NCI-H2196 treated with DMSO at 0.1 percent for 48 hours (cell line): Measurements from ENCODE around the gene RPH3AL.
"Not testable (repeated sequence)": the region's sequence is repeated elsewhere in the genome, so short reads cannot be mapped to it uniquely, and the experiment has no call there.

Experiments used
- DNase-seq: peaks from one replicate; lab custom pipeline; 2025; ENCODE audit not compliant: unreplicated experiment; lab: John Stamatoyannopoulos, UW

RPH3AL gene

DNA sequence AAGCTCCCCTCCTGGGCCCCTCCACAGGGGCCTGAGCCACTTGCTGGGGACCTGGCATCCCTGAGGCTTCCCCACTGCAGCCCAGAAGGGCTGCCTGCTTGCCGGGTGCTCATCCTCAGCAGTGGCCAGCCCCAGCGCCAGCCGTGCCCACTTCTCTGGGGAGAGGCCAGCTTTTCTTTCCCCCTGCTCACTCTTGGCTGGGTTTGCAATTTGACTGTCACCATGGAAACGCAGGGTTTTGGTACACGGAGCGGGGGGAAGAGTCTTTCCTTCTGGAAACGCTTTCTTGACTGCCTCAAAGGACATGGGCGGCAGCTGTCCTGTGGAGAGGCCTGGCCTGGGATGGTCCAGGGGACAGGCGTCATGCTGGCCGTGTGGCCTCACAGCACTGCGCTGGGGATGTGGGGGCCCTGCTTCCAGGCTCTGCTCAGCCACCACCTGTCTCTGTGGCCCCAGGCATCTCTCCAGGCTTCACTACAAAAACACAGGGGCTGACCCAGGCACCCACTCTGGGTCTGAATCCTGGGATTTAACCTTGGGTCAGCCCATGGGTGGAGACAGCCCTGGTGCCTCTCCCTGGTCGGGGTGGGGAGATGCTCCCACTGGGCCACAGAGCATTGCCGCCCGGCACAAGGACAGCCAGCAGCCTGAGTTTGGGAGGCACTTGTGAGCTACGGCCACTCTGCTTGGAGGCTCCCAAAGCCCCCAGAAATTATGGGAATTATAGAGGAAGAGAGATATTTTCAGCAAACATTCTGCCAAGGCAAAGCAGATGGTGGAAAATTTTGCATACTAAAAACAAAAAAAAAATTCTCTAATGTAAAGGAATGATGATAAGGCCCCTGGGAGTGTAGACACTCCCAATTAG lies 125.3 kb downstream of the RPH3AL start:
- DNase-seq: no peak

DNA sequence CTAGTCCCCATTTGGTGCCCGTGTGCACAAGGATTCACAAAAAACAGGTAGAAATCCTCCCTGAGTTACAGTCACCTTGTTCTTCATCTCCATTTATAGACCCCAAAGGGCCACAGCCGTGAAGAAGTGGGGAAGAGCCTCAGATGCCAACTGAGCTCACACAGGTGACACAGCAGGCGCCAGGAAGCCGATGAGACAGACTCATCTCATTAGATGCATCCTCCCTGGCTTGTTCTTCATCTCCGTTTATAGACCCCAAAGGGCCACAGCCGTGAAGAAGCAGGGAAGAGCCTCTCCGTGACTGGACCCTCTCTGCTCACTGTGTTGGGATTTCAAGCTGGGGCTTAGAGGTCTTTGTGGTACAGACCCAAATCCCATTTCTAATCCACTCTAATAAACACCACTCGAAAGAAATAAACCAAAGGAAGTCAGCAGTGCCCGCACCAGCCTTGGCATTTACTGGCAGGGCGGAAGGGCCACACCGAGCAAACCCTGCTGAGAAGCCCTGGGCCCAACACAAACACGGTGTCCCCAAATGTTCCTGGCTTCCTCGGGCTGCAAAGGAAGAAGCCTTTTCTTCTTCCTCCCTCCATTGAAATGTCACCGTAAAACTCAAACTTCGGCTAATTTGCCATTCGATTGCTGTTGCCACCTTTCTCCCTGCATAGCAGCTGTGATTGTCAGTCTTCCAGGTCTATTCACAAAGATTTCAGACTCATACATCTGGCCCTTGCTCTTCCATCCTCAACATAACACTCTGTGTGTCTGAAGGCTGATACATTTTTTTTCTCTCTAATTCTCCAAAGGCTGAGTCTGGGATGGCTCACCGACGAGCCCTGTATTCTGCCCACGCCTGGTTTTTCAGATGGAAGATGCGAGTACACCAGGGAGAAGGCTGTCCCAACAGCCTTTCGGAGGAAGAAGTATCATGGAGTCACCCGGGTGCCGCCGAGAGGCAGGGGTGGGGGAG lies 126.2 kb downstream of the RPH3AL start:
- DNase-seq: no peak

DNA sequence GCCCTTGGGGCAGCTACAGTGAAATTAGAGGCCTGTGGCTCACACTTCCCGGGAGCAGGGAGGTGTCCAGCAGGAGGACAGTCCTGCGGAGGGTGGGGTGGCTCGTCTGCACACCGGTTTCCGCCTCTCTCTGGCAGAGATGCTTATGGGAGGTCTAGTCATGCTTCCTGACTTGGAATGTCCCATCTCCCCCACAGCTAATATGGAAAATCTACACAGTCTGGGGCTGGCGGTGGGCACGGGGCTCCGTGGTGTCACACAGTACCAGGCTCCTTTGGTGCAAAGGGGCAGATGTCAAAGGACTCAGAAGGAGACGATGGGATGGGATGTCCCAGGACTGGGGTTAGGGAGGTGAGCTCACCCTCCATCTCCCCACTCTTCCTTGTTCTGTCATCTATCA lies 127.1 kb downstream of the RPH3AL start:
- DNase-seq: no peak

DNA sequence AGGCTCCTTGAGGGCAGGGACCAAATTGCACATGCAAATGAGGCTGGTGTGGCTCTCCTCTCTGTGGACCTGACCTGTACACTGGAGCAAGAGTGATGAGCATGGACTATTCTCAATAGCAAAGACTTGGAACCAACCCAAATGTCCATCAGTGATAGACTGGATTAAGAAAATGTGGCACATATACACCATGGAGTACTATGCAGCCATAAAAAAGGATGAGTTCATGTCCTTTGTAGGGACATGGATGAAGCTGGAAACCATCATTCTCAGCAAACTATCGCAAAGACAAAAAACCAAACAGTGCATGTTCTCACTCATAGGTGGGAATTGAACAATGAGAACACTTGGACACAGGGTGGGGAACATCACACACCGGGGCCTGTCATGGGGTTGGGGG lies 128.0 kb downstream of the RPH3AL start:
- not testable (repeated sequence) for DNase-seq

DNA sequence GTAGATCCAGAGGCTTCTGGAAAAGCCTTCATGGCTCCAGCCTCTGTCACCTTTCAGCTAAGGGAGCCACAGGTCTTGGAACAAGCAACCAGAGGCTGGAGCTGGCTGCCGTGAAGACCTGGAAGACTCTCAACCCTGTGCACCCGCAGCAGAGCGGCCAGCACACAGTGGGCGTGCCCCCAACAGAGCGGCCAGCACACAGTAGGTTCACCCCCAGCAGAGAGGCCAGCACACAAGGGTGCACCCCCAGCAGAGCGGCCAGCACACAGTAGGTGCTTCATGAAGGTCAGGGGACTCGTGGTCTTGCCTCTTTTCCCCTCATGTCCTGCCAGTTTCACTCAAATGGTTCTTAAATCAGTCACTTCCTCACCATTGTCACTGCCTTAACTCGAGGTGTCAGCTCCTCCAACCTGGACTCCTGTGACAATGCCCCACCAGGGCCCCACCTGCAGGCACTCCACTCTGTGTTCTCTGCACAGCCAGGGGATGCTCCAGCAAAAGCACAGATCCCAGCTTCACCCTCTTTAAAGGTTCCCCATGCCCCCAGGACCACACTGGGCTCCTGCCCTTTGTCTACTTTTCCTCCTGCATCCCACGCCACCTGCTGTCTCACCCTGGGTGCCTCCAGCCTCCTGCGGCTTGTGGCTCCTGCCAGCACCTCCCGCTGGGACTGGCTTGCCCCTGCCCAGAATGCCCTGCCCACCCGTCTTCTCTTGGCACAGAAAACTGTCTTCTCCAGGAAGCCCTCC lies 128.7 kb downstream of the RPH3AL start:
- no peak for DNase-seq

DNA sequence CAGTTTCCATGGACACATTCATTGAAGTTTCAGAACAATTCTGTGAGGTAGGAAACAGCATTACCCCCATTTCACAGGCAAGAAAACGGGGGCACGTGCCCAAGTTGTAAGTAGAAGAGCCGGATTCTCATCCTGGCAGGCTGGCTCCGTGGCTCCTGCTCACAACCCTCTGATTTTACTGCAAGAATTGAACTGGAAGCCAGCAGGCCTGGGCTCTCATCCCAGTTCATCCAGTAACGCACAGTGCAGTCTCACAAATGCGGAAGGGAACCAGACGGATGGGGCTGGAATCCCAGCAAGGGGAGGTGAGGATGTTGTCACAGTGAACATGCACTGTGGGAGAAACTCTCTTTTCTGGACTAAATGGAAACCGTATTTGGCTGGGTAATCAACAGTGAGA lies 130.4 kb downstream of the RPH3AL start:
- no peak for DNase-seq

DNA sequence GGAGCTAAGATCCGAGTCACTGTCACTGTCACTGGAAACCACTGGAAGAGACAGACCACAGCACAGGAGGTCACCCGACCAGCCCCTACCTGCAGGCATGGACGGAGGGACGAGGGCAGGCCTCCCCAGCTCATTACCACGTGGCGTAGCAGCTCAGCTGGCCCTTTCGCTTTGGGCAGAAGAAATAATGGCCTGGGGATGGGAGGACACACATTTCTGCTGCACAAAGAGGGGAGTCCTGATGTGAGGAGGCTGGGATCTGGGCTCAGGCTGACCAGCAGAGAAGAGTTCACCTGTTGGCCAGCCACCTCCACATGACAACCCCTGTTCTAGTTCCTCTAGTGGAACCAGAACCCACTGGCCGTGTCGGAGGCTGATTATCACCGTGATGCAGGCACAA lies 132.9 kb downstream of the RPH3AL start:
- DNase-seq: no peak

DNA sequence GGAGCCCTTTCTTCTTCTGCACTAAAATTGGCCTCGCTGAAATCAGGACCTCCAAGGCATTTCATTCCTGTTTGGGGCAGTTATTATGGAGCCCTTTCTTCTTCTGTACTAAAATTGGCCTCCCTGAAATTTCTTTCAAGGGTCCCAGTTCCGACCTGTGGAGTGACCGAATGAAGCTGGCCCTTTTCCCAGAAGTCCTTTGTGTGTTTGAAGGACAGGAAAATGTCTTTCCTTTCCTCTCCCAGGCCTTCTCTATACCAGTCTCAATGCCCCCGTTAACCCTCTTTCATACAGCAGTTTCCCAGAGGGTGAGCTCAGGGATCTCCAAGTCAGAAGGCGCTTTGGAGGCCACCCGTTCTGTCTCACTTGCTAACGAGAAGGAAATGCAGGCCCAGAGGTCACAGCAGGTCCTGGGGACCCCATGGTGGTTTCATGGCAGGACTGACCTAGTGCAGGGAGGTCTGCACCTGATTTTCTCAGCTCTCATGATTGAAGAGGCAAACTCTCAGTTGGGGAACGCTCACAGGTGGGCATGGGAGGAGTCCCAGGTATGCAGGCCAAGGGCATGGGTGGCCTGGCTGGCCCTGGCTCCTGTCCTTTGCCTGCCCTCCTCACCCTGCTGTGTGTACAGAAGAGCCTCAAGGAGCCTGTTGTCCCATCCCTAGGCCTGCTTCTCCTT lies 134.0 kb downstream of the RPH3AL start:
- DNase-seq: no peak

DNA sequence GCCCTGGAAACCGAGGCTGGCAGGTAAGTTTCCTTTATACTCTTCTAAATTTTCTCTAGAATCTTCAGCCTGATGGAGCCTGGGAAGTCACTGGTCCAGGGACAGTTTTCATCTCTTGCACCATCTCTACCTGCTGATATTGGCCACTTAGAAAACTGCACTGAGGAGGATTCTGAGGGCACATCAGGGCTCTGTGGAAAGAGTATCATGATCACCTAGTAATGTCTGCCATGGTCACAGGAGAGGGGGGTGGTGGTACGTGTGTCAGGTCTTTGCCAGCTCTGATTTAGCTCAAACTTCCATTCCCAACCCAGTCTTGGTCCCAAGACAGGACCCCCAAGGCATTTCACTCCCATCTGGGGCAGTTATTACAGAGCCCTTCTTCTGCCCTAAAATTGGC lies 136.0 kb downstream of the RPH3AL start:
- DNase-seq: no peak

DNA sequence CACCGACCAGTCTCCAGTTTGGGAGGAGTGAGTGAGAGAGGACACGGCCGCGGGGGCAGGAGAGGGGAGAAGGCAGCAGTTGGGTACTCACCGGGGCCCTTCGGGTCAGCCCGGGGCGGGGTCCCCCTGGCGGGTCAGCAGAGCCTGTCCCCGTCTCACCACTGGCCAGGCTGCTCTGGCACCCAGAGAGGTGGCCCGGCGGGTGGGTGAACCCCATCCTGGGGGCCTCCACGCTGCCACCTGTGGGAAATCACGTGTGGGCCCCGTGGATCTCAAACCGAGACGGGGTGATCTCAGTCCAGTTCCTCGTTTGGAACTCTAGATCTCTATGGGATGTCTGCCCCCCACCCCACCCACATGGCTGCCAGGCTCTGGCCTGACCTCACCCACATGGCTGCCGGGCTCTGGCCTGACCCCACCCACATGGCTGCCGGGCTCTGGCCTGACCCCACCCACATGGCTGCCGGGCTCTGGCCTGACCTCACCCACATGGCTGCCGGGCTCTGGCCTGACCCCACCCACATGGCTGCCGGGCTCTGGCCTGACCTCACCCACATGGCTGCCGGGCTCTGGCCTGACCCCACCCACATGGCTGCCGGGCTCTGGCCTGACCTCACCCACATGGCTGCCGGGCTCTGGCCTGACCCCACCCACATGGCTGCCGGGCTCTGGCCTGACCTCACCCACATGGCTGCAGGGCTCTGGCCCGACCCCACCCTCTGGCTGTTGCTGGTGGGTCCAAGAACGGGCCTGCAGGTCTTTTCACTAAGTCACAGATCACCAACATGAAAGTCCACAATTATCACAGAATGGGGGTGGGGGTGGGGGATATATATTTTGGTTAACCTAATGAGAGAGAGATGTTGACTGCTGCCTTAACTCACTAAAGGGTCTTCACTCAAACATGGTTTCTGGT lies 136.8 kb downstream of the RPH3AL start:
- not testable (repeated sequence) for DNase-seq

DNA sequence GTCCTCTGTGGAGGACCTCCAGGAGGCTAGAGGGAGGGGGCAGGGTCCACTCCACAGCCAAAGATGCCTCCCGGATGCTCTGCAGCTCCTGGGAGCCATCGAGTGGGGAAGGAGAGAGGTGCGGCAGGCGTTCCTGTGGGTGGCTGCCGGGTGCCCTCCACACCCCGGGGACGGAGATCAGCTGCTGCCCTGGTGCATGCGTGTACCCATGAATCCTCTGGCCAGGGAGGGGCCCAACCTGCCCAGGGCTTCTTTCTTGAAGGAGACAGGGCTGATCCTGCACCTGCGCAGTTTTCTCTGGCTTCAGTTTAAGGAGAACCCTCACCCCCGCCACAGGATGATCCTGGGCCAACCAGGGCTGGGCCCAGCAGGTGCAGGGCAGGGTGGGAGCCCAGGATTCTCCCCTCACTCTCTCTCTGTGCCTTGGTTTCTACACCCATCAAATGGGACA lies 137.7 kb downstream of the RPH3AL start:
- no peak for DNase-seq

DNA sequence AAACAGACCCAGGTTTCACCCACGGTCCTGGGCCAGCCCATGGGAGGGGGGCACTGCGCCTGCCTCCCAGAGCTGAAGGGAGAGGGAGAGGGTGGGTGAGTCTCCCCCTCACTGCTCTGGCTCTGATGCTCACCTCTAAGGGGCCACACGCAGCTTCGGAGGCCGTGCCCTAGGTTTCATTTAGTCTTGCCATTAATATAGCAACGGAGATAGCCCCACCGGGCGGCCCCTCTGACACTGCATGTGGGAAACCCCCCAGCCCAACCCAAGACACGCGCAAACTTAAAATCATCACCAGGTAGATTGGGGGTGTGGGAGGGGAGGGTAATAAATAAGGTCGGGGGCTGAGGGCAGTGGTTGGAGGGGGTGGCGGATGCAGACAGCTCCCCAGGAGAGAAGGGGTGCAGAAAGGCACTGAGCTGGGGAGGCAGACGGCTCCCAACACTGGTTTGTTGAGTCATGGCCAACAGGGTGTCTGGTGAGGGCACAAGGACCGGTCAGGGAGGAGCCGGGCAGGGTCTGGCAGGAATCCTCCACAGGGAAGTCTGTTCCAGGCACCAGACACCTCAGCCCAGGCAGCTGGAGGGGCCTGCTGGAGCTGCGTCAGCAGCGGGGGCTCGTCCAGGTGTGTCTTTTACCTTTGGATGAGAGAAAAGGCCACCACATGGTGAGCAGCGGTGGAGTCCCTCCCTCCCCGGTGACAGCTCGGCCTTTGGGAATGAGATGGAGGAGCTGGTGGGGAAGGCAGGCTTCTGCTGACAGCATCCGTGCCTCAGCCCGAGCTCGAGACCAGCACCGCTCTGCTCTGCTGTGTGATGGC lies 139.1 kb downstream of the RPH3AL start:
- DNase-seq: no peak

DNA sequence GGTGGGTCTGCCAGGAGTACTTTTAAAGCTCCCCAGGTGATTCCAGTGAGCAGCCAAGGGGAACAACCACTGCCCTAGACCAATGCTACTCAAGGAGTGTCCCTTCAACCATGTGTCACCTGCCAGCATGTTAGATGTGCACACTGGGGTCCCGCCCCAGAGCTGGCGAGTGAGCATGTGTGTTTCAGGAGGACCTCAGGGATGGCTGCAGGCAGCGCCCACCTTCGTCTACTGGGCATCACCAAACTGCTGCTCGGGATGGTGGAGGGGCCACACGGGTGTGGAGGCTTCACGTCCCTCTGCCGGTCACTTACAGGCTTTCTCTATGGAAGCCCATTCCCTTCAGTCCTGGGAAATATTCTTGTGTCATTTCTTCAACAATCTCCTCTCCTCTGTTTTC lies 142.2 kb downstream of the RPH3AL start:
- no peak for DNase-seq

DNA sequence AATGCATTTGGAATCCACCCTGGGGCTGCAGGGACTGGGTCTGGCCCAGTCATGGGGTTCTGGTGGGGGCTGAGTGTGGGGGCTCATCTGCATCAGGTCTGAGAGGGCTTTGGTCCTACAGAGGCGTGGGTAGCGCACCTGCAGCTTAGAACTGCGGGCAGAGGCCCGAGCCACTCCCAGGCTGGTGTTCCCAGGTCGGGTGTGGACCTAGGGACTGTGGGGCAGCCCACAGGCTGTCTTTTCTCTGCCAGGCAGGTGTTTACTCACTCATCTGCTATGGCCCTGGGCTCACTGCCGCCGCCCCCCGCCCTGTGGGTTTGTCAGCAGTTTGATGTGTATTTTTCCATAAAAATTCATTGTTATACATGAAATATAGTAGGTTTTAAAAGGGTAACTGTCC lies 144.2 kb downstream of the RPH3AL start:
- no peak for DNase-seq

DNA sequence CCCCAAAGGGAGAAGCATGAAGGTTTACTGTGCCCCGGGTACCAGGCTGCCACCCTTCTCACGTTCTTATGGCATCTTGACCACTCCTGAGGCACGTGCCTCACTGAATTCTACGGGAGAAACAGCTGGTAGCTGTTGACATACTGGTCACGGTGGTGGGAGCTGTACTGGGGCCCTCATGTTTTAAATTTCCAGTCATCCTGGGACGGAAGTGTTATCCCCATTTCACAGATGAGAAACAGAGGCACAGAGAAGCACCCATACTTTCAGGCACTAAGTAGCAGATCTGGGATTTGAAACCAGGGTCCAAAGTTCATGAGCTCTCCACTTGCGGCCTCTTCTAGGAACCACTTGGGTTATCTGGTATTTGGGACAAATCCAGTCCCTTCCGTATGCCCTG lies 144.8 kb downstream of the RPH3AL start:
- no peak for DNase-seq

DNA sequence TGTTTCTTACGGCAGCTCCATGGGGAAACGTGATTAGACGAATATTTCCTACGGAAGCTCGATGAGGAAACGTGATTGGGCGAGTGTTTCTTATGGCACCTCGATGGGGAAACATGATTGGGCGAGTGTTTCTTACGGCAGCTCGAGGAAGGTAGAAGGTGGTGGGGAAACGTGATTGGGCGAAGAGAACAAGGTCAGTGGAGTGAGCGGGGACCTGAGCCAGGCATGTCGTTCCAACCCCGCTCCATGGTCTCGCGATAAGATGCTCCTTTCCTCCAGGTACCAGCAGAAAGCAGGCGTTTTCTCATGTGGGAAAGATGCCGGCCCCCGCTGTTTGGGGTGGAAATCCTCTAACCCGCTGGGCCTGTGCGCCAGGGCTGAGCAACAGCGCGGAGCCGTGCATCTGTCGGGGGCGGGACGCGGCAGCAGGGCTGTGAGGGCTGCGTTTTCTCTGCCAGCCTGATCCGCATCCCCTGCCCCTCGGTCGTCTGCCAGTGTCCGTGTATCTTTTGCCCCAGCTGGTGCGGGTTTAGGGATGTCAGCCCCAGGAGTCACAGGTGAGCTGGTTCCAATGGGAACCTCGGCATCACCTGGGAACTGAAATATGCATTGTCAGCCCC lies 145.6 kb downstream of the RPH3AL start:
- no peak for DNase-seq

DNA sequence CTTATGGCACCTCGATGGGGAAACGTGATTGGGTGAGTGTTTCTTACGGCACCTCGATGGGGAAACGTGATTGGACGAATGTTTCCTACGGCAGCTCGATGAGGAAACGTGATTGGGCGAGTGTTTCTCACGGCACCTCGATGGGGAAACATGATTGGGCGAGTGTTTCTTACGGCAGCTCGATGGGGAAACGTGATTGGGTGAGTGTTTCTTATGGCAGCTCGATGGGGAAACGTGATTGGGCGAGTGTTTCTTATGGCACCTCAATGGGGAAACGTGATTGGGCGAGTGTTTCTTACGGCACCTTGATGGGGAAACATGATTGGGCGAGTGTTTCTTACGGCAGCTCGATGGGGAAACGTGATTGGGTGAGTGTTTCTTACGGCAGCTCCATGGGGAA lies 146.1 kb downstream of the RPH3AL start:
- DNase-seq: not testable (repeated sequence)

DNA sequence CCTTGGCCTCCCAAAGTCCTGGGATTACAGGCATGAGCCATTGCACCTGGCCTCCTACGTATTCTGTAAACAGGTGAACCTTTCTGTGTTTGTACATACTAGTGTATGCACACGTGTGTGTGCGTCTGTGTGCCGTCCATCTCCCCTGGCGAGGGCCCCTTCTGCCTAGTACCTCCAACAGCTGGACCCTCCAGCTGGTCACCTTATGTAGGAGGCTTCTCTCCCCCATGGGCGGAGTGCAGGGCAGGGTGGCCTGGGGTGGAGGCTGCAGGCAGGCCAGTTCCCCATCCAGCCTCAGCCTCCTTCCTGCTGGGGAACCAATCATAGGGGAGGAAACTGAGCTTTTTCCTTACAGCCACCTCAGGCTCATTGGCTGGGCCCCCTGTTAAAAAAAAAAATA lies 146.8 kb downstream of the RPH3AL start:
- DNase-seq: no peak
